ENCODE data around the gene CRK. TPM values are rescaled to one million over a fixed set of nuclear protein-coding genes. Genes with fewer than 3 reads are reported as not detected.

CRK gene
- total and polyA plus RNA-seq, 10 of the 15 experiments (the other 5 are each of a cell fraction or from before 2014, with no cell fraction given): 11.1 to 23.8 (median 20.5) TPM

- in situ Hi-C loops (cut with MboI): no loop called here
- no peak for TF ChIP-seq NBN (IDR thresholded peaks at IDR 0.05)
- no peak for TF ChIP-seq NFYB (IDR thresholded peaks at IDR 0.05; ENCODE audit: insufficient read depth, low read depth, low read length)
- TF ChIP-seq NKRF (conservative IDR thresholded peaks at IDR 0.05): no peak
- no peak for TF ChIP-seq USF2 (IDR thresholded peaks at IDR 0.05; ENCODE audit: borderline replicate concordance, low read depth, low read length)
- no peak for TF ChIP-seq PRDM15 (CRISPR knock-in tag; IDR thresholded peaks at IDR 0.05)
- no peak for TF ChIP-seq ZNF592 (IDR thresholded peaks at IDR 0.05)
- TF ChIP-seq FOXK2 (IDR thresholded peaks at IDR 0.05): no peak
- no peak for TF ChIP-seq REST (IDR thresholded peaks at IDR 0.05; ENCODE audit: low read depth, low read length)
- TF ChIP-seq IRF4 (IDR thresholded peaks at IDR 0.05; ENCODE audit: low read depth, low read length): no peak
- no peak for TF ChIP-seq SUZ12 (IDR thresholded peaks at IDR 0.05; ENCODE audit: unreplicated experiment)
Observed at GRCh38 chr17:1420981-1421380, 35.1 kb downstream of the CRK start.

More at GRCh38 chr17:1420981-1421380, 35.1 kb downstream of the CRK start:
- DNase-seq (ENCODE audit: low read depth, low spot score): no peak
- ATAC-seq: no peak
- CTCF ChIA-PET: no interaction called here
- Histone ChIP-seq H3K4me1 (ENCODE audit: control insufficient read depth, insufficient read depth, low read length) (no peaks in the 10 kb centered on the region), H3K27ac (ENCODE audit: control insufficient read depth, insufficient read depth) (no peak overlapping the region), H4K20me1 (ENCODE audit: control insufficient read depth, insufficient read depth) (no peaks in the 10 kb centered on the region), H3K9ac (ENCODE audit: control insufficient read depth, insufficient read depth, low read length) (no peak overlapping the region), H2AFZ (ENCODE audit: control insufficient read depth, low read depth, low read length) (no peak overlapping the region), H3K9me3 (replicated peaks; ENCODE audit: control insufficient read depth, insufficient read depth, low read length) (no peaks in the 10 kb centered on the region), H3K27me3 (replicated peaks in 1 of 2; ENCODE audit: control insufficient read depth in 2 of 2, insufficient read depth in 2 of 2, low read length in 1 of 2) (no peaks in the 10 kb centered on the region), H3K79me2 (ENCODE audit: control insufficient read depth, insufficient read depth, low read length) (no peaks in the 10 kb centered on the region; the same call in 1 of the 2 replicates), H3K4me2 (ENCODE audit: control insufficient read depth, insufficient read depth) (no peak overlapping the region), H3K36me3 (ENCODE audit: control insufficient read depth in 2 of 2, insufficient read depth in 2 of 2, low read length in 1 of 2) (peaks cover 2 to 9% of the 10 kb centered on the region in 2 experiments; a peak in 3 of 4 replicates), H3K4me3 (no peak overlapping the region)
- no TSS peak for BruUV-seq (replicated peaks)
- FAIRE-seq: no peak
- POLR2A ChIA-PET: no interaction called here
- SMC1A ChIA-PET (ENCODE audit: uncharacterized antibody, unreplicated experiment): no interaction called here
- 98% methylated on average over 2 of the region's 2 CpGs for WGBS (ENCODE audit: insufficient coverage, insufficient replicate concordance, low lambda C conversion rate, missing lambda C conversion rate)
- RAD21 ChIA-PET (ENCODE audit: unreplicated experiment): no interaction called here
- intact Hi-C loops (cut with micrococcal nuclease; ENCODE audit: unreplicated experiment): no loop called here
